SJCRH30 (cell line): ENCODE measurements around the gene SNRNP25. TPM values are rescaled to one million over a fixed set of nuclear protein-coding genes. Genes with fewer than 3 reads are reported as not detected.

Experiments used
- DNase-seq, 2 experiments: peaks; one replicate each; pipeline ENCODE4 v3.0.0-alpha.2; 2015 to 2020
- H3K27ac ChIP-seq: fragments of 250-450 bp; sonication (Bioruptor Pico); 2 replicates; pipeline ENCODE4 v1.5.1; 2020; ENCODE audit warnings: mild to moderate bottlenecking, moderate library complexity
- H3K27me3 ChIP-seq: fragments of 250-450 bp; sonication (Bioruptor Pico); 2 replicates; pipeline ENCODE4 v1.5.1; 2020; ENCODE audit warnings: mild to moderate bottlenecking, moderate library complexity
- H3K36me3 ChIP-seq: fragments of 250-450 bp; sonication (Bioruptor Pico); 2 replicates; pipeline ENCODE4 v1.5.1; 2020; ENCODE audit warnings: mild to moderate bottlenecking, moderate library complexity
- H3K4me1 ChIP-seq: fragments of 250-450 bp; sonication (Bioruptor Pico); 2 replicates; pipeline ENCODE4 v1.5.1; 2020; ENCODE audit warnings: mild to moderate bottlenecking, moderate library complexity
- H3K4me3 ChIP-seq: fragments of 250-450 bp; sonication (Bioruptor Pico); 2 replicates; pipeline ENCODE4 v1.5.1; 2020; ENCODE audit warnings: mild to moderate bottlenecking, moderate library complexity
- H3K9me3 ChIP-seq: fragments of 250-450 bp; sonication (Bioruptor Pico); replicated peaks from 2 replicates; pipeline ENCODE4 v1.5.1; 2020; ENCODE audit warnings: mild to moderate bottlenecking, moderate library complexity
- total RNA-seq: library from RNA; depleted of rRNA; stranded (reverse); fragments of >200 nt; shearing (Covaris generic); gene quantifications from 2 replicates; pipeline ENCODE4 v1.2.3, GENCODE V29; 2014

The SNRNP25 gene
- total RNA-seq, 1 experiment from 2014 or later, result 60.7 TPM

DNA sequence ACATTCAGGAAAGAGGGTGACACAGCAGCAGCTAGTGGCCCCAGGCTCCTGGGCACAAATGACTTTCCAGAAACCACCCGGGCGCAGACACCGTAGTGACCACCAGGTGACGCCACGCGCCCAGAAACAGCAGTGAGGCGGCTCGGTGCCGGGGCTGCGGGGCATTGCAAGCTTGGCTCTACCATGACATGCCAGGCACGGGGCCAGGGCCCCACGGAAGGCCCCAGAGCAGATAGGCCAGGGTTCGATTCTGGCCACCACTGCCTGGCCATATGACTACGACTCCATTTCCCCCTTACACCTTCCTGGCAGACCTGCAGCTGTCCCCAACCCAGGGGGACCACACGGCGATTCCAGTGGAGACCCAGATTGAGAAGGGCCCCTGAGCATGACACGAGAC is 12.1 kb downstream of the SNRNP25 start:
- DNase-seq, result peak; percentile 79 to 86
- peaks cover 23% of the 10 kb centered on the region for H3K4me1 ChIP-seq
- H3K9me3 ChIP-seq, result no peaks in the 10 kb centered on the region
- H3K27me3 ChIP-seq, result no peaks in the 10 kb centered on the region
- H3K4me3 ChIP-seq, result no peak overlapping the region
- H3K27ac ChIP-seq, result no peak overlapping the region
- H3K36me3 ChIP-seq, result no peaks in the 10 kb centered on the region; the same call in none of the 2 replicates

- Histone ChIP-seq H3K9me3 (no peaks in the 10 kb centered on the region), H3K4me1 (peaks cover 29% of the 10 kb centered on the region), H3K27ac (no peak overlapping the region), H3K4me3 (no peak overlapping the region), H3K36me3 (no peaks in the 10 kb centered on the region; the same call in 1 of the 2 replicates), H3K27me3 (no peaks in the 10 kb centered on the region)
- no peak for DNase-seq
Measured at GRCh38 chr16:66309-67182, 12.9 kb downstream of the SNRNP25 start.

DNA sequence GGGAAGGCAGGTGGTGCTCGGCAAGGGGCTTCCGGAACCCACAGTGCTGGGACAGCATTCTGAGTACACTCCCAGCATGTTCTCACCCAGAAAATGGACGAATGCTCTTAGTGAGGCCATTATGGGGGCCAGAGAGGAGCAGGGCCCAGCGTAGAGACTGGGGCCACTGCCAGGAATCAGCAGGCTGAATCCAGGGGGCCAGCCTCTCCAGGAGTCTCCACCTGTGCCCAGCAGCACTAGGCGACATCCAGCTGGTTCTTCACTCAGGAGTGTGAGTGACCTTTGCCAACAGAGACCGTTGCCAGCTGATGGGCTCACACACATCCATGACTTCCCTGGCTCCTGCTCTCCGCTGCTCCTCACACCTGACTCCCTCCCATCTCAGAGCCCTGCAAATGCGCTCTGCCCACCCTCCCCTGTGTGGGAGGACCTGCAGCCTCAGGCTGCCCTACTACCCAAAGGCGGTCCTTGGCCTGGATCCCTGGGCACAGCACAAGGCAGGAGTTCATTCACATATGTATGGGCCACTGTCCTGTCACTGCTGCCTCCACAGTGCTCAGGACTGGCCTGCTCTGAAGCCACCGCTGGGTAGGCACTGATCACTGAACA is 13.7 kb downstream of the SNRNP25 start:
- Histone ChIP-seq H3K9me3 (no peaks in the 10 kb centered on the region), H3K27me3 (no peaks in the 10 kb centered on the region), H3K4me1 (peaks cover 29% of the 10 kb centered on the region), H3K4me3 (no peak overlapping the region), H3K36me3 (no peaks in the 10 kb centered on the region), H3K27ac (no peak overlapping the region)
- no peak for DNase-seq

DNA sequence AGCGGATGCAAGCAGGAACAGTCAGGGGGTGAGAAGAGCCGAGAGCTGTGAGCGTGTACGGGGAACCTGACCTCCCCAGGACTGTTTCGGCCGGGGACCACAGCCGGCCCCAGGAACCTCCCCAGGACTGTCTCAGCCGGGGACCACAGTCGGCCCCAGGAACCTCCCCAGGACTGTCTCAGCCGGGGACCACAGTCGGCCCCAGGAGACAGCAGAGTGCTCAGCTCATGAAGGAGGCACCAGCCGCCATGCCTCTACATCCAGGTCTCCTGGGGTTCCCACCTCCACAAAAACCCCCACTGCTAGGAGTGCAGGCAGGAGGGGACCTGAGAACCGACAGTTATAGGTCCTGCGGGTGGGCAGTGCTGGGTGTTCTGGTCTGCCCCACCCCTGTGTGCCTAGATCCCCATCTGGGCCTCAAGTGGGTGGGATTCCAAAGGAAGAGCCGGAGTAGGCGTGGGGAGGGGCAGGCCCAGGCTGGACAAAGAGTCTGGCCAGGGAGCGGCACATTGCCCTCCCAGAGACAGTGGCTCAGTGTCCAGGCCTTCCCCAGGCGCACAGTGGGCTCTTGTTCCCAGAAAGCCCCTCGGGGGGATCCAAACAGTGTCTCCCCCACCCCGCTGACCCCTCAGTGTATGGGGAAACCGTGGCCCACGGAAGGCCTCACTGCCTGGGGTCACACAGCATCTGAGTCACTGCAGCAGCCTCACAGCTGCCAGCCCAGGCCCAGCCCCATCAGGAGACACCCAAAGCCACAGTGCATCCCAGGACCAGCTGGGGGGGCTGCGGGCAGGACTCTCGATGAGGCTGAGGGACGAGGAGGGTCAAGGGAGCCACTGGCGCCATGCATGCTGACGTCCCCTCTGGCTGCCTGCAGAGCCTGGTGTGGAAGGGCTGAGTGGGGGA is 14.5 kb downstream of the SNRNP25 start:
- no peak overlapping the region for H3K4me3 ChIP-seq
- 0 out of 2 replicates have a peak overlapping the region, but pooled peaks have one; percentile 12 for H3K27ac ChIP-seq
- H3K9me3 ChIP-seq, result no peaks in the 10 kb centered on the region
- no peaks in the 10 kb centered on the region for H3K27me3 ChIP-seq
- peaks cover 34% of the 10 kb centered on the region for H3K4me1 ChIP-seq
- no peaks in the 10 kb centered on the region for H3K36me3 ChIP-seq
- DNase-seq, result peak; percentile 48 to 51

- DNase-seq, result no peak
- no peaks in the 10 kb centered on the region for H3K9me3 ChIP-seq
- H3K27me3 ChIP-seq, result no peaks in the 10 kb centered on the region
- no peak overlapping the region for H3K4me3 ChIP-seq
- H3K27ac ChIP-seq, result no peak overlapping the region
- H3K4me1 ChIP-seq, result peaks cover 40% of the 10 kb centered on the region
- H3K36me3 ChIP-seq, result no peaks in the 10 kb centered on the region
Measured at GRCh38 chr16:69181-69580, 15.6 kb downstream of the SNRNP25 start.

GRCh38 chr16:71210-71539 is 17.5 kb downstream of the SNRNP25 start:
- Histone ChIP-seq H3K4me1 (peaks cover 46% of the 10 kb centered on the region), H3K4me3 (peak overlapping the region; percentile 70), H3K27me3 (no peaks in the 10 kb centered on the region), H3K9me3 (no peaks in the 10 kb centered on the region), H3K36me3 (no peaks in the 10 kb centered on the region), H3K27ac (no peak overlapping the region; the same call in 1 of the 2 replicates)
- DNase-seq, result no peak

DNA sequence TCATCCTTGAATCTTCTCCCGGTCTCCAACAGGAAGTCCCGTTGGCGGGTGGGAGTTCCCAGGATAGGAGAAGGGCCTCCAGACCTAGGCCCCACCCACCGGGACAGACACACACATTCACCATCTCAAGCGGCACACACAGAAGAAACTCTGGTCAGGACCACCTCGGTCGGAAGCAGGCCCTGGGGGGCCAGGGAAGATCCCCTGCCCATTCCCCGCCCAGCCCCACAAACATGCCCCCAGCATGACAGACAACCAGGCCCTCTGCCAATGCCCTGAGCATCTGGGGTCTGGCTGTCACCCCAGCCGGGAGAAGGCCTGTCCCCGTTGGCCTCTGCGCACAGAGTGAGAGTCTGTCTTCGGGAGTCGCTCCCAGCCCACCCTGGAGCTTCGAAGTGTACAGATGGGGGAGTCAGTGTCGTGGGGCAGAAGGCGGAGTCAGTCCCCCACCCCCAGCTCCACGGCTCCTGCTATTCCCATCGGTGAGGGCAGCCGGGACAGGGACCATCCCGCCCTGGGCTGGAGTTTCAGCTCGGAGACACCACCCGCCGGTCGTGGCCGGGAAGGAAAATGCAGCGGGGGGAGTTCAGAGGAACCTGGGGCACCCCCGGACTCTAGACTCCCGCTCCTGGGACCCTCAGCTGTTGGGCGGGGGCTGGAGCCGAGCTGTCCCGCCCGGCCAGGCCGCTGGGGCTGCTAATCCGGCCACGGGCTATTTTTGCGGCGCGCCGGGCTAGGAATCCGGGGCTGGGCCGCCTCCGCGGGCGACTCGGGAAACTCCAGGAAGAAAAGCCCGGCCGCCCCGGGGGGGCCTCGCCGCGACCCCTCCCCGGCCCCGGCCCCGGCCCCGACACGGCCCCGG is 18.1 kb downstream of the SNRNP25 start:
- H3K27me3 ChIP-seq, result no peaks in the 10 kb centered on the region
- peak; percentile 83 to 85 for DNase-seq
- H3K36me3 ChIP-seq, result no peaks in the 10 kb centered on the region
- peak overlapping the region; percentile 70 for H3K4me3 ChIP-seq
- H3K9me3 ChIP-seq, result no peaks in the 10 kb centered on the region
- H3K27ac ChIP-seq, result peak overlapping the region; percentile 34; the same call in 1 of the 2 replicates
- peaks cover 51% of the 10 kb centered on the region for H3K4me1 ChIP-seq

- H3K27me3 ChIP-seq, result no peaks in the 10 kb centered on the region
- H3K27ac ChIP-seq, result peak within 1 kb of the TSS; percentile 34; the same call in 1 of the 2 replicates
- DNase-seq, result peak; percentile 44 to 70
- H3K36me3 ChIP-seq, result no peaks in the 10 kb centered on the region
- peaks cover 56% of the 10 kb centered on the region for H3K4me1 ChIP-seq
- H3K9me3 ChIP-seq, result no peaks in the 10 kb centered on the region
- H3K4me3 ChIP-seq, result peak within 1 kb of the TSS; percentile 70
Measured at GRCh38 chr16:72561-73548, 19.2 kb downstream of the SNRNP25 start, which contains the start of gene RHBDF1. Gene RHBDF1, minus strand, starts transcription at chr16:72631. Its CDS starts 7,616 bp downstream, at chr16:65015.

DNA sequence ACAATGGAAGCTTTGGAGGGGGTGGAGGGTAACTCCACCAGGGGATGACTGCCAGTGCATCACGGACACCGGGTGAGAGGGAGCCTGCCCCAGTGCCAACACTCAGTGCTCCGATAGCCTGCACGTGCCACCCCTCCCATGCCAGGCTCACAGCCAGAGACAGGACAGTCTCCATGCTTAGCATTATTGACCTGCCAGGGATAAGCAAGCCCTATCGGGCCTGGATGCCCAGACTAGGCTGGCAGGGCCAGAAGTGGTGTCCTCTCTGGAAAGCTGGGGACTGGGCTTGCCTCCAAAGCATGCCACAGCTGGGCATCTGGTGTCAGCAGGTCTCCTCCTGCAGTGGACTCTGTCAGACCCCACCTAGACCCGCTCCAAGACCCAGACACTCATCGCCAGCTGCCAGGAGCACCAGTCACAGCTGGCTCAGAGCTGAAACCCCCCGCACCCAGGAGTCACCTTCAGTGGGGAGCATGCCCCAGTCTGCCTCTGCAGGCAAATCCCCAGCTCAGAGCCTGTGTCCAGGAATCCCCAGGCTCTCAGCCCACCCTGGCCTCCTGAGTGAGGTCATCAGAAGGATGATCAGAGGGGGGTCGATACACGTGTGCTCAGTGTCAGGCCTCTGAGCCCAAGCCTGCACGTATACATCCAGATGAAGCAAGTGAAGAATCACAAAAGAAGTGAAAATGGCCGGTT is 20.6 kb downstream of the SNRNP25 start:
- Histone ChIP-seq H3K36me3 (no peaks in the 10 kb centered on the region), H3K9me3 (no peaks in the 10 kb centered on the region), H3K4me1 (peaks cover 52% of the 10 kb centered on the region), H3K27ac (no peak overlapping the region), H3K4me3 (no peak overlapping the region), H3K27me3 (no peaks in the 10 kb centered on the region)
- DNase-seq, result no peak

- H3K27ac ChIP-seq, result peak overlapping the region; percentile 77; the same call in 1 of the 2 replicates
- peaks cover 1% of the 10 kb centered on the region; the same call in 1 of the 2 replicates for H3K36me3 ChIP-seq
- no peak overlapping the region for H3K4me3 ChIP-seq
- DNase-seq, result no peak
- H3K27me3 ChIP-seq, result no peaks in the 10 kb centered on the region
- H3K4me1 ChIP-seq, result peaks cover 58% of the 10 kb centered on the region
- H3K9me3 ChIP-seq, result no peaks in the 10 kb centered on the region
Measured at GRCh38 chr16:74747-75334, 21.2 kb downstream of the SNRNP25 start.

GRCh38 chr16:75580-76501 is 22.2 kb downstream of the SNRNP25 start:
- DNase-seq, result peak; percentile 71 to 78
- no peak overlapping the region for H3K4me3 ChIP-seq
- no peaks in the 10 kb centered on the region for H3K9me3 ChIP-seq
- peaks cover 6% of the 10 kb centered on the region; the same call in 1 of the 2 replicates for H3K36me3 ChIP-seq
- peaks cover 56% of the 10 kb centered on the region for H3K4me1 ChIP-seq
- H3K27me3 ChIP-seq, result no peaks in the 10 kb centered on the region
- peak overlapping the region; percentile 77 for H3K27ac ChIP-seq
